Heart left ventricle (tissue), 13 donors: ENCODE measurements around the gene LSP1.

Experiments
- POLR2A ChIP-seq, 2 donors: fragments of 450-650 bp; IDR thresholded peaks; one replicate each; pipeline ENCODE4 v1.6.1; 2017; ENCODE audit warnings: antibody characterized with exemption in 2 of 2, mild to moderate bottlenecking in 2 of 2, moderate library complexity in 2 of 2
- TF ChIP-seq, protein P1 (sequence below), 12 donors: fragments of 200-600 bp; sonication (generic) in 4 of 12; IDR thresholded peaks; one replicate each; pipeline versions ENCODE4 v1.5.0 to v1.8.0; 2018 to 2022; ENCODE audit warnings: antibody characterized with exemption in 12 of 12, mild to moderate bottlenecking in 5 of 12
- donor health status: ischemic (EF 13 %, LVEDD 7.1; RV severe dilation, severe dysfunction).
- donor health status: DM: no; HTN: yes; CAD: no.
- donor health status: DM: no; HTN: no; CAD: no.
- donor health status: ischemic (EF 25% LVEDD 6.9; RV normal size, moderate dysfunction).
- donor health status: ischemic (EF 25% LVEDD 5.7; RV mildly dilated, moderate dysfunction).
- donor health status: ischemic (EF 35%, LVEDD 5.7; RV mildly dilated, moderate dysfunction).
- donor health status: nonischemic (EF 11% LVEDD 7.7; RV severe dilation, severe dysfunction).
- donor health status: DM: yes; HTN: yes; CAD: no.
- donor health status: PGD.
- donor health status: ischemic (EF 29% LVEDD 5.4; RV normal size, mild dysfunction).
- donor health status: nonischemic (EF 23%, LVEDD 6.1; RV moderate dilation, normal function).

DNA sequence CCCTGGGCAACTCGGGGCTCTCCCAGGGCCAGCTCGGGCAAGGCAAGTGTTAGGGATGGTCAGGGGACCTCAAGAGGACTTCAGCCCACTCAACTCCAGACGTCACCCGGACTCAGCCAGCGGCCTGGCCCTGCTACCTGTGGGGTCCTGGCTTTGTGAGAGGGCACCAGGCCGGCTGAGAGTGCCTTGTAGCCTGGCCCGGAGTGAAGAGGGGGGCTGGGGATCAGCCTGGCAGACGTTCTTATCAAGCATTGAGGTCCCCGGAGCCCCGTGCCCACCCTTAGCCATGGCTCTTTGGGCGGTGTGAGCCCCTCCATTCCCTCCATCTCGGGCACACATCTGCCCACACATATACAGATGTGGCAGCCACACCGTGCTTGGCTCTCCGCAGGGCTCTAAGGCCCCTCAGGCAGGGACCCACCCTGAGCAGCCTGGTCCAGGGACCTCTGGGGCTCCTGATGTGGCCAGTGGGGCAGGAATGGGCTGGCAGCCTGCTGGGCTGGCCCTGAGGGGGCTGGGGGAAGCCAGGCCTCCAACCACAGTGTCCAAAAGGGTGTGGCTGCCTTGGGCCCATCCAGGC, 15.3 kb downstream of the LSP1 start:
- TF ChIP-seq, protein P1, sequence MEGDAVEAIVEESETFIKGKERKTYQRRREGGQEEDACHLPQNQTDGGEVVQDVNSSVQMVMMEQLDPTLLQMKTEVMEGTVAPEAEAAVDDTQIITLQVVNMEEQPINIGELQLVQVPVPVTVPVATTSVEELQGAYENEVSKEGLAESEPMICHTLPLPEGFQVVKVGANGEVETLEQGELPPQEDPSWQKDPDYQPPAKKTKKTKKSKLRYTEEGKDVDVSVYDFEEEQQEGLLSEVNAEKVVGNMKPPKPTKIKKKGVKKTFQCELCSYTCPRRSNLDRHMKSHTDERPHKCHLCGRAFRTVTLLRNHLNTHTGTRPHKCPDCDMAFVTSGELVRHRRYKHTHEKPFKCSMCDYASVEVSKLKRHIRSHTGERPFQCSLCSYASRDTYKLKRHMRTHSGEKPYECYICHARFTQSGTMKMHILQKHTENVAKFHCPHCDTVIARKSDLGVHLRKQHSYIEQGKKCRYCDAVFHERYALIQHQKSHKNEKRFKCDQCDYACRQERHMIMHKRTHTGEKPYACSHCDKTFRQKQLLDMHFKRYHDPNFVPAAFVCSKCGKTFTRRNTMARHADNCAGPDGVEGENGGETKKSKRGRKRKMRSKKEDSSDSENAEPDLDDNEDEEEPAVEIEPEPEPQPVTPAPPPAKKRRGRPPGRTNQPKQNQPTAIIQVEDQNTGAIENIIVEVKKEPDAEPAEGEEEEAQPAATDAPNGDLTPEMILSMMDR (IDR thresholded peaks at IDR 0.05) = no peak
- TF ChIP-seq POLR2A (IDR thresholded peaks at IDR 0.05) = no peak
